Testis (tissue), 2 donors: ENCODE data around the gene GAK.

ENCODE experiments used
- POLR2A ChIP-seq: fragments of 450-650 bp; IDR thresholded peaks from one replicate; pipeline ENCODE4 v1.6.1; 2017; ENCODE audit warnings: antibody characterized with exemption, mild to moderate bottlenecking, moderate library complexity
- TF ChIP-seq, protein P1 (sequence below), 3 experiments: fragments of 450-650 bp in 2 of 3; fragments of 200-600 bp in 1 of 3; sonication (generic) in 1 of 3; IDR thresholded peaks; one replicate each; pipeline ENCODE4 v1.5.1; 2016 to 2019; ENCODE audit warnings: antibody characterized with exemption in 3 of 3, mild to moderate bottlenecking in 2 of 3, moderate library complexity in 1 of 3

DNA sequence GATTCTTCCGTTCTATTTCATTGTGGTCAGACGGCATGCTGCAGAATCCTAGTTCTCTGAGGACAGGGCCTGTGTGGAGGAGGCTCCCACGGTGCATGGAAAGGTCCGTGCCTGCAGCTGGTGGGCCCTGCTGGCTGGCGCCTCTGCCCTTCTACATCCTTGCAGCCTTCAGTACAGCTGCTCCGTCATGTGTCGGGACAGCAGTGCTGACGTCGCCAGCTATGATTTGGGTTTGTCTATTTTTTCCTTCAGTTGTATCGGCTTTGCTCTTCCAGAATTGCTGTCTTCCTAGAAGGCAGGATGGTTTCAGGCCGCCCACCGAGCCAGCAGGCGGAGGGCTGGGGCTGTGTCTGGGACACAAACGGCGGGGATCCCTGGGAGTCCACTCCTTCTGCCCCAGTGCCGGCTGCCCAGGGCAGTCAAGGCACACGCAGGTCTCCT lies 74.1 kb downstream of the GAK start:
- TF ChIP-seq, protein P1, sequence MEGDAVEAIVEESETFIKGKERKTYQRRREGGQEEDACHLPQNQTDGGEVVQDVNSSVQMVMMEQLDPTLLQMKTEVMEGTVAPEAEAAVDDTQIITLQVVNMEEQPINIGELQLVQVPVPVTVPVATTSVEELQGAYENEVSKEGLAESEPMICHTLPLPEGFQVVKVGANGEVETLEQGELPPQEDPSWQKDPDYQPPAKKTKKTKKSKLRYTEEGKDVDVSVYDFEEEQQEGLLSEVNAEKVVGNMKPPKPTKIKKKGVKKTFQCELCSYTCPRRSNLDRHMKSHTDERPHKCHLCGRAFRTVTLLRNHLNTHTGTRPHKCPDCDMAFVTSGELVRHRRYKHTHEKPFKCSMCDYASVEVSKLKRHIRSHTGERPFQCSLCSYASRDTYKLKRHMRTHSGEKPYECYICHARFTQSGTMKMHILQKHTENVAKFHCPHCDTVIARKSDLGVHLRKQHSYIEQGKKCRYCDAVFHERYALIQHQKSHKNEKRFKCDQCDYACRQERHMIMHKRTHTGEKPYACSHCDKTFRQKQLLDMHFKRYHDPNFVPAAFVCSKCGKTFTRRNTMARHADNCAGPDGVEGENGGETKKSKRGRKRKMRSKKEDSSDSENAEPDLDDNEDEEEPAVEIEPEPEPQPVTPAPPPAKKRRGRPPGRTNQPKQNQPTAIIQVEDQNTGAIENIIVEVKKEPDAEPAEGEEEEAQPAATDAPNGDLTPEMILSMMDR (IDR thresholded peaks at IDR 0.05) = no peak
- no peak for TF ChIP-seq POLR2A
